HG03571 (cell line): ENCODE data around the gene ZBTB16.

Source experiments
- ATAC-seq: cut with Tn5 transposase; IDR thresholded peaks from one replicate; pipeline ENCODE4 v1.9.1; 2021; ENCODE audit not compliant: unreplicated experiment

Gene ZBTB16

DNA sequence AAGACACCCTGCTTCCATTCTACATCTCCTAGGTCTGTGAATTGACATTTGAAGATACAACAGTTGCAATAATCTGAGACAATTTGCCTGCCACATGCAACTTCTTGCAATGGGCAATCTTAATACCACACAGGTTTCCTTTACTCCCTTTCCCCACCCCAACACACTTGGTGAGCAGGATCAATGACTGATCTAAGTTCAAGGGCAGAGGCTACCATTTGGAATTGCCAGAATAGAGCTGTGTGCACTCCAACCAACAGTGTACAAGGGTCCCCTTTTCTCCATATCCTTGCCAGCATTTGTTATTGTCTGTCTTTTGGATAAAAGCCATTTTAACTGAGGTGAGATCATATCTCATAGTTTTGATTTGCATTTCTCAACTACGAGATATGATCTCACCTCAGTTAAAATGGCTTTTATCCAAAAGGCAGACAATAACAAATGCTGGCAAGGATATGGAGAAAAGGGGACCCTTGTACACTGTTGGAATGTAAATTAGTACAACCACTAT, 233.7 kb downstream of the ZBTB16 start:
- ATAC-seq, result no peak

DNA sequence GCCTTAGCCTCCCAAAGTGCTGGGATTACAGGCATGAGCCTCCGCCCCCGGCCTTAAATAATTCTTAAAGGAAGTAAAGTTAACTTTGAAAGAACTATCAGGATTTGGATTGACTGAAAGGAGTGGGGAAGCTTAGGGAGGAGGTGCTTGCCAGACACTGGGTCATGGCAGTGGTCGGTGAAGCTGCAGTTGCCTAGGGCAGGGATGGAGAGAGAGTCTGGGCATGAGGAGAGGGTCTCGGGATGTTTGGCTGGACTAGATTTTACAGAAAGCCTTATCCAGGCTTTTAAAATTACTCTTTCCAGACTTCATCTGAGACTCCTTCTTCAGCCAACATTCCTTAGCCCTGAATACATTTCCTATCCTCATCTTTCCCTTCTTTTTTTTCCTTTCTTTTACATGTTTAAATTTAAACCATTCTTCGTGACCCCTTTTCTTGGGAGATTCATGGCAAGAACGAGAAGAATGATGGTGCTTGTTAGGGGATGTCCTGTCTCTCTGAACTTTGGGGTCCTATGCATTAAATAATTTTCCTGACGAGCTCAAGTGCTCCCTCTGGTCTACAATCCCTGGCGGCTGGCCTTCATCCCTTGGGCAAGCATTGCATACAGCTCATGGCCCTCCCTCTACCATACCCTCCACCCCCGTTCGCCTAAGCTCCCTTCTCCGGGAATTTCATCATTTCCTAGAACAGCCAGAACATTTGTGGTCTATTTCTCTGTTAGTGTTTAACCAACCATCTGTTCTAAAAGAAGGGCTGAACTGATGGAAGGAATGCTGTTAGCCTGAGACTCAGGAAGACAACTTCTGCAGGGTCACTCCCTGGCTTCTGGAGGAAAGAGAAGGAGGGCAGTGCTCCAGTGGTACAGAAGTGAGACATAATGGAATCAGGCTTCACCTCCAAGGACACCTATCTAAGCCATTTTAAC, 236.4 kb downstream of the ZBTB16 start, which contains the start of gene NNMT:
Gene NNMT (plus strand): TSS at position 724 of the 929 bp plus-strand sequence. CDS start 158 bp downstream, at position 882.
- no peak for ATAC-seq

DNA sequence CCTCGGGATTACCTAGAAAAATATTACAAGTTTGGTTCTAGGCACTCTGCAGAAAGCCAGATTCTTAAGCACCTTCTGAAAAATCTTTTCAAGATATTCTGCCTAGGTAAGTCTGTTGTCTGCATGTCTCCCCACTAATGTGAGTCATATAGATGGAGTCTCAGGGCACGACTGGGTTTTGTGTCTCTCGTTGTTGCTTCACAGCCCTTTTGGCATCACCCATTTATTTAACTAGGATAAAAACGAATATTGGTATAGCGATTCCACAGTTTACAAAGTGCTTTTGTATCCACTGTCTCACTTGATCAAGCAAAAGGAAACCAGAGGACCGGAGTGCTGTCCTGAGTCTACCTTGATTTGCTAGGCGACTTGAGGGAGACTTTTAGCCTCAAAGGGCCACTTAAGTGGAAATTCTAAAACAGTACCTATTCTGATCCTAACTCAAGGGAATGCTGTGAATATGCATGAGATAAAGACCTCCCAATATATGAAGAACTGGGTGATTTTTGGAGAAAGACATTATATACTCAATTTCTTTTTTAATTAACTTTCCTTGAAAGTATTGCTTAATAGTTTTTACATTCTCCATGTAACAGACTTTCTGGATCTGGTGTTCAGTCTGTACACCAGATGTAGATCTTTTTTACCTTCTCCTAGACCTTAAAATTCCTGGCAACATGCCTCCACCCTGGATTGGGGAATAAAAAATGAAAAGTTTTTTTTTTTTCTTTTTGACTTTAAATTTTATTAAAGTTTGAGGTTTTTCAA, 237.3 kb downstream of the ZBTB16 start:
- ATAC-seq, result no peak

GRCh38 chr11:114297806-114298709, 238.5 kb downstream of the ZBTB16 start:
- ATAC-seq, result no peak

DNA sequence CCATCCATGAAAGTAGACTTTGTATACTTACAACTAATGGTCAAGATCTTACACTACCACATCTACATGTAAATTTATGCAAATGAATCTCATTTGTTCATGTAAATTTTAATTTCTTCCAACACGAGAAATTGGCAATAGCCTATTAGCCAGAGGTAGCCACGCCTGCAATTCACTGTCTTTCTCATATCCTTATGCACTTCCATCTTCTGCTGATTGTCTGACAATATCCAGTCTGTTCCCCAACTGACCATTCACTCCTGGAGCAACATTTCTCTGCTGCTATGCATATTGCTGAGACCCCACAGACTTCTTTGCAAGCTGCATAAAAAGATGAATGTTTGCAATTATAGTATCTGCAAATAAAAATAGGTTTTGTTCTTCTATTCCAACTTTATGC, 239.2 kb downstream of the ZBTB16 start:
- ATAC-seq, result no peak
